Testis (tissue), 2 donors: ENCODE measurements around the gene STEAP3.

Experiments
- CTCF ChIP-seq, 3 experiments: fragments of 450-650 bp in 2 of 3; fragments of 200-600 bp in 1 of 3; sonication (generic) in 1 of 3; IDR thresholded peaks; one replicate each; pipeline ENCODE4 v1.5.1; 2016 to 2019; ENCODE audit warnings: antibody characterized with exemption in 3 of 3, mild to moderate bottlenecking in 2 of 3, moderate library complexity in 1 of 3
- POLR2A ChIP-seq: fragments of 450-650 bp; IDR thresholded peaks from one replicate; pipeline ENCODE4 v1.6.1; 2017; ENCODE audit warnings: antibody characterized with exemption, mild to moderate bottlenecking, moderate library complexity

GRCh38 chr2:119248751-119249150 lies 25.1 kb downstream of the STEAP3 start:
- TF ChIP-seq CTCF (IDR thresholded peaks at IDR 0.05) (no peak), POLR2A (no peak)
